ENCODE results near the gene PTPRU. TPM values are rescaled to one million over a fixed set of nuclear protein-coding genes. Genes with fewer than 3 reads are reported as not detected.

PTPRU gene
- total RNA-seq, 1 experiment from 2014 or later, result 54.5 TPM

- Mint-ChIP-seq H3K27me3 (ENCODE audit: unreplicated experiment) (no peaks in the 10 kb centered on the region), H3K4me1 (ENCODE audit: low read depth, unreplicated experiment) (no peaks in the 10 kb centered on the region), H3K4me3 (ENCODE audit: low read depth, unreplicated experiment) (no peak overlapping the region), H3K9me3 (ENCODE audit: low read depth, unreplicated experiment) (no peaks in the 10 kb centered on the region), H3K27ac (ENCODE audit: unreplicated experiment) (no peak overlapping the region), H3K36me3 (ENCODE audit: insufficient read depth, unreplicated experiment) (peaks cover 28% of the 10 kb centered on the region)
- no peak for DNase-seq
- CTCF ChIA-PET, result no interaction called here
- no peak for TF ChIP-seq CTCF (IDR thresholded peaks at IDR 0.05; ENCODE audit: unreplicated experiment)
- intact Hi-C loops (cut with micrococcal nuclease; ENCODE audit: unreplicated experiment), result no loop called here
- no TSS peak for BruUV-seq (replicated peaks)
These were observed 40.4 kb upstream of the PTPRU start for GRCh38 chr1:29195881-29196291.

GRCh38 chr1:29196863-29197589 is 39.3 kb upstream of the PTPRU start:
- intact Hi-C loops (cut with micrococcal nuclease; ENCODE audit: unreplicated experiment), result no loop called here
- no peak for TF ChIP-seq CTCF (IDR thresholded peaks at IDR 0.05; ENCODE audit: unreplicated experiment)
- Mint-ChIP-seq H3K27me3 (ENCODE audit: unreplicated experiment) (no peaks in the 10 kb centered on the region), H3K9me3 (ENCODE audit: low read depth, unreplicated experiment) (no peaks in the 10 kb centered on the region), H3K4me1 (ENCODE audit: low read depth, unreplicated experiment) (peaks cover 1% of the 10 kb centered on the region), H3K27ac (ENCODE audit: unreplicated experiment) (no peak overlapping the region), H3K4me3 (ENCODE audit: low read depth, unreplicated experiment) (no peak overlapping the region), H3K36me3 (ENCODE audit: insufficient read depth, unreplicated experiment) (peaks cover 34% of the 10 kb centered on the region)
- no peak for DNase-seq
- CTCF ChIA-PET, result interaction anchor here (0.6 to 1.6 kb wide), 7 partner anchors 10 to 315 kb away, joined by 3 to 14 read pairs (median 5); partner anchors contain the start of gene SRSF4
- BruUV-seq (replicated peaks), result no TSS peak

- H3K27ac Mint-ChIP-seq (ENCODE audit: unreplicated experiment), result no peak overlapping the region
- H3K9me3 Mint-ChIP-seq (ENCODE audit: low read depth, unreplicated experiment), result no peaks in the 10 kb centered on the region
- peak; percentile 38 for TF ChIP-seq CTCF (IDR thresholded peaks at IDR 0.05; ENCODE audit: unreplicated experiment)
- H3K27me3 Mint-ChIP-seq (ENCODE audit: unreplicated experiment), result no peaks in the 10 kb centered on the region
- peak; percentile 42 for DNase-seq
- intact Hi-C loops (cut with micrococcal nuclease; ENCODE audit: unreplicated experiment), result no loop called here
- peaks cover 33% of the 10 kb centered on the region for H3K36me3 Mint-ChIP-seq (ENCODE audit: insufficient read depth, unreplicated experiment)
- no peak overlapping the region for H3K4me3 Mint-ChIP-seq (ENCODE audit: low read depth, unreplicated experiment)
- BruUV-seq (replicated peaks), result no TSS peak
- H3K4me1 Mint-ChIP-seq (ENCODE audit: low read depth, unreplicated experiment), result peaks cover 6% of the 10 kb centered on the region
- CTCF ChIA-PET, result interaction anchor here (0.6 to 1.6 kb wide), 7 partner anchors 10 to 461 kb away, joined by 3 to 14 read pairs (median 6); partner anchors contain the start of genes SRSF4 and YTHDF2
These were observed 38.8 kb upstream of the PTPRU start for GRCh38 chr1:29197590-29197924.

DNA sequence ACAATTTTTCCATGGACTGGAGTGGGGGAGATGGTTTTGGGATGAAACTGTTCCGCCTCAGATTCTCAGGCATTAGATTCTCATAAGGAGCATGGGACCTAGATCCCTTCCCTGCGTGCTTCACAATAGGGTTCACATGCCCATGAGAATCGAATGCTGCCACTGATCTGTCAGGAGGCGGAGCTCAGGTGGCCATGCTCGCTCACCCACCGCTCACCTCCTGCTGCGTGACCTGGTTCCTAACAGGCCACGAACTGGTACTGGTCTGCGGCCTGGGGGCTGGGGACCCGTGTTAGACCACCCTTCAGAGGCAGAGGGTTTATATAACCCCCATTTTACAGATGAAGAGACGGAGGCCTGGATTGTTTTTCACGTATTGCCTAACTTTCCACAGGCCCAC is 38.3 kb upstream of the PTPRU start:
- H3K27me3 Mint-ChIP-seq (ENCODE audit: unreplicated experiment), result no peaks in the 10 kb centered on the region
- peaks cover 11% of the 10 kb centered on the region for H3K4me1 Mint-ChIP-seq (ENCODE audit: low read depth, unreplicated experiment)
- CTCF ChIA-PET, result interaction anchor here (0.6 to 1.6 kb wide), 6 partner anchors 10 to 461 kb away, joined by 3 to 14 read pairs (median 6); partner anchors contain the start of genes SRSF4 and YTHDF2
- intact Hi-C loops (cut with micrococcal nuclease; ENCODE audit: unreplicated experiment), result no loop called here
- TF ChIP-seq CTCF (IDR thresholded peaks at IDR 0.05; ENCODE audit: unreplicated experiment), result no peak
- peaks cover 29% of the 10 kb centered on the region for H3K36me3 Mint-ChIP-seq (ENCODE audit: insufficient read depth, unreplicated experiment)
- no peaks in the 10 kb centered on the region for H3K9me3 Mint-ChIP-seq (ENCODE audit: low read depth, unreplicated experiment)
- no peak for DNase-seq
- BruUV-seq (replicated peaks), result no TSS peak
- no peak overlapping the region for H3K27ac Mint-ChIP-seq (ENCODE audit: unreplicated experiment)
- H3K4me3 Mint-ChIP-seq (ENCODE audit: low read depth, unreplicated experiment), result no peak overlapping the region
